Stimulated activated CD8-positive, alpha-beta memory T cell treated with anti-CD3 and anti-CD28 coated beads, Interleukin-15, amount 100 ng/mL, for 4 hours (primary cell): ENCODE measurements around the gene PAM16.
"Not testable (repeated sequence)": the region's sequence is repeated elsewhere in the genome, so short reads cannot be mapped to it uniquely, and the experiment has no call there.

Experiments used
- DNase-seq, 2 donors: peaks; one replicate each; pipeline ENCODE4 v3.0.0-alpha.2; 2020; ENCODE audit warnings: low read depth in 2 of 2

The PAM16 gene

DNA sequence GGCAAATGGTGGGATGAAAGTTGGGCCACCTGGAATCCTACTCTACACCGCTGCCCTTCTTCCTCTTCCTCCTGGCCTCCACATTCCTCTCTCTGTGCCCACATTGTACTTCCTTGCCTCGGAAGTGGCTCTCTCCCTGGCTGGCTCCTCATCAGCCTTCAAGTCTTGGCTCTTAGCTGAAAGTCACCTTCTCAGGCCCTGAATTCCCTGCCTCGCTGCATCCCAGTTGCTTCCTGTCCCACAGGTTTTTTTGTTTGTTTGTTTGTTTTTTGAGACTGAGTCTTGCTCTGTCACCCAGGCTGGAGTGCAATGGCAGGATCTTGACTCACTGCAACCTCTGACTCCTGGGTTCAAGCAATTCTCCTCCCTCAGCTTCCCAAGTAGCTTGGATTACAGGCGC lies 2.6 kb upstream of the PAM16 start:
- no peak for DNase-seq

DNA sequence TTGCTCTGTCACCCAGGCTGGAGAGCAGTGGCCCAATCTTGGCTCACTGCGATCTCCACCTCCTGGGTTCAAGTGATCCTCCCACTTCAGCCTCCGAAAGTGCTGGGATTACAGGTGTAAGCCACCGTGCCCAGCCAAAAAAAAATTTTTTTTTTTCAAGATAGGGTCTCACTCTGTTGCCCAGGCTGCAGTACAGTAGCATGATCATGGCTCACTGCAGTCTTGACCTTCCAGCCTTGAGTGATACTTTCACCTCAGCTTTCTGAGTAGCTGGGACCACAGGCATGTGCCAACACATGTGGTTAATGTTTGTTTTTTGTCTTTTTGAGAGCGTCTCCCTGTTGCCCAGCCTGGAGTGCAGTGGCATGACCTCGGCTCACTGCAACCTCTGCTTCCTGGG lies 1.7 kb upstream of the PAM16 start:
- DNase-seq, result no peak

- DNase-seq, result no peak
Observed at GRCh38 chr16:4351880-4352279, 759 bp upstream of the PAM16 start.

DNA sequence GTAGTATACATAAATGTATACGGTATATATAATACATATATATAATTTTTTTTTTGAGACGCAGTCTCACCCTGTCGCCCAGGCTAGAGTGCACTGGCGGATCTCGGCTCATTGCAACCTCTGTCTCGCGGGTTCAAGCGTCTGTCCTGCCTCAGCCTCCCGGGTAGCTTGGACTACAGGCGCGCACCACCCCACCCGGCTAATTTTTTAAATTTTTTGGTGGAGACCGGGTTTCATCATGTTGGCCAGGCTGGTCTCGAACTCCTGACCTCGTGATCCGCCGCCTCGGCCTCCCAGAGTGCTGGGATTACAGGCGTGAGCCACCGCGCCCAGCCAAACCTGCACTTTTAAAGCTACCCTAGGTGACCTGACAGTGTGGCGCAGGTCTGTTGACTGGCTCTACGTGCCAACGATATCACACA lies 745 bp downstream of the PAM16 start:
- no peak for DNase-seq

- DNase-seq, result no peak
Observed at GRCh38 chr16:4349332-4349731, 1.8 kb downstream of the PAM16 start.

DNA sequence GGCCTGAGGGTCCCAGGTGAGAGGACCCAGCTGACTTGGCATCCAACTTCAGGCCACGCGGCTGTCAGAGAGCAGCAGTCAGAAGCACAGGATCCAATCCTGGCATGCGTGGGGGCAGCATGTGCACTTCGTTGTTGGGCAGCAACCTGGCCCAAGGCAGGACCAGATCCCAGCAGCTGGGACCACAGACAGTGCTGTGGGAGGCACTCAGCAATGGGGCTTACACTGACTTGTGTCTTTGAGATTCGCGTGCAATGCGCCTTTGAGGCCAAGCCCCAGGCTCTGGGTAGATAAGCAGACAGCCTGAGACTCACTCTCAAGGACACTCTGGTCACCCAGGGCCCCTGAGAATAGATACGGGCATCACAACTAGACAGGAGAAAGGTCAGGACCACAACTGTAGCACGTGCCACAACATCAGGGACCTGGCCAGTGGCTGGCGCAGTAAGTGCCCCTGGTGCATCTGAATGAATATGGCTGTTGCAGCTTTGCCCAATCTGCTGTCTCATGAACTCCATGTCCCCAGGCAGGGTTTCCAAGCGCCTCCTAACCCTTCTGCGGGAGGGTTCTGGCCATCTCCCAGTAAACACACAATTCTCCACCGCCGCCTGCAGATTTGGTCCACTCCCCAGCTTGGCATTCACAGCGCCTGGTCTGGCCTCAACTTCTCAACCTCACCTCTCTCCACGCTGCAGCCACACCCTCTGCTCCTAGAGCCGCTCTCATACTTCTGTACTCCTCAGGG lies 3.2 kb downstream of the PAM16 start:
- no peak for DNase-seq

DNA sequence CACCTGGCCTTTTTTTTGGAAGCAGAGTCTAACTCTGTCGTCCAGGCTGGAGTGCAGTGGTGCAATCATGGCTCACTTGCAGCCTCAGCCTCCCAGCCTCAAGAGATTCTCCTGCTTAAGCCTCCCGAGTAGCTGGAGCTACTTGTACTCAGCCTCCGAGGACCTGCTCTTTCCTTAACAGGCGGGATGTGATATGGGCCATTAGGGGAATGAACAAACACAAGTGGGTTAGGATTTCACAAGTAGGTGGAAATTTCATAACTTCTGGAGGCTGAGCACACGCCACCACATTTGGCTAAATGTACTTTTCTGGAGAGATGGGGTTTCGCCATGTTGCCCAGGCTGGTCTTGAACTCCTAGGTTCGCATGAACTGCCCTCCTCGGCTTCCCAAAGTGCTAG lies 4.1 kb downstream of the PAM16 start:
- no peak for DNase-seq

GRCh38 chr16:4345836-4346781 lies 5.0 kb downstream of the PAM16 start:
- DNase-seq, result no peak

GRCh38 chr16:4344983-4345835 lies 5.9 kb downstream of the PAM16 start:
- DNase-seq, result no peak

DNA sequence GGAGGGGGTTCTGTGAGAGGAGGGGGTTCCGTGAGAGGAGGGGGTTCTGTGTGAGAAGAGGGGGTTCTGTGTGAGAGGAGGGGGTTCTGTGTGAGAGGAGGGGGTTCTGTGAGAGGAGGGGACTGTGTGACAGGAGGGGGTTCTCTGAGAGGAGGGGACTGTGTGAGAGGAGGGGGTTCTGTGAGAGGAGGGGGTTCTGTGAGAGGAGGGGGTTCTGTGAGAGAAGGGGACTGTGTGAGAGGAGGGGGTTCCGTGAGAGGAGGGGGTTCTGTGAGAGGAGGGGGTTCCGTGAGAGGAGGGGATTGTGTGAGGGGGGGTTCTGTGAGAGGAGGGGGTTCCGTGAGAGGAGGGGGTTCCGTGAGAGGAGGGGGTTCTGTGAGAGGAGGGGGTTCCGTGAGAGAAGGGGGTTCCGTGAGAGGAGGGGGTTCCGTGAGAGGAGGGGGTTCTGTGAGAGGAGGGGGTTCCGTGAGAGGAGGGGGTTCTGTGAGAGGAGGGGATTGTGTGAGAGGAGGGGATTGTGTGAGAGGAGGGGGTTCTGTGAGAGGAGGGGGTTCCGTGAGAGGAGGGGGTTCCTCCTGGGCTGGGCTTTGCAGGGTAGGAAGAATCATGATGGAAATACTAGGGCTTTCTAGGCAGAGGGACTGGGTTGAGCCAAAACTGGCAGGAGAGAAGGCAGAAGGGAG lies 6.7 kb downstream of the PAM16 start:
- not testable (repeated sequence) for DNase-seq

DNA sequence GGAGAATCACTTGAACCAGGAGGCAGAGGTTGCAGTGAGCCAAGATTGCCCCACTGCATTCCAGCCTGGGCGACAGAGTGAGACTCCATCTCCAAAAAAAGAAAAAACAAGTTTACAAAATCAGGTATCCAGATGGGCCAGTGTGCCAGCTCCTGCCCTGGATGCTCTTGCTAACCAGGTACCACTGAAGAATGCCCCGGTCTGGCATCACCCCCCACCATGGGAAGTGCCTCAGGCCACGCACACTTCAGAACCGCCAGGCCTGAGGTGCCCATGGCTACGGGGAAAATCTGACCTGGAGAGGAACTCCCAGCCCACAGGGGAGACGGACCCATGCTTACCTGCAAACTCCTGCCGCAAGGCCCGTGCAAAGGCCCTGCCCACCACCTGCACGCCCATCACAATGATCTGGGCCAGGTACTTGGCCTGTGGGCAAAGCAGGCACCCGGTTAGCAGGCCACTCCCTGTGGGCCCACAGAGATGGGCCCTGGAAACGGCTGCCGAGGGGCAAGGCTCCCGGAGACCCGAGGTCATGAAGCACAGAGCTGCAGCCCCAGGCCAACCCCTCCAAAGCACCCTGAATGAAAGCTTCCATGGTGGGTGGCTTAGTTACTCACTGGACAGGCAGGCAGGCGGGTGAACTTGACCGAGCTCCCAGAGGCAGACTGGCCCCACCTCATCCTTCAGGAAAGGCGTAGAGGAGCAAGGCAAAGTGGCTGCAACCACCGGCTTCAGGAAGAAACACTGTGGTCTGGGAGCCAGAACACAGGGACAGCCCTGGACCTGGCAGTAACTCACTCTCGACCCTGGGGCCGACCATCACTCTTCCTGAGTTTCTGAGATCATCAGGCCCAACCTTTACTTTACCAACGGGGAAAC lies 8.0 kb downstream of the PAM16 start:
- no peak for DNase-seq

- DNase-seq, result no peak
Observed at GRCh38 chr16:4341250-4341649, 9.9 kb downstream of the PAM16 start.

DNA sequence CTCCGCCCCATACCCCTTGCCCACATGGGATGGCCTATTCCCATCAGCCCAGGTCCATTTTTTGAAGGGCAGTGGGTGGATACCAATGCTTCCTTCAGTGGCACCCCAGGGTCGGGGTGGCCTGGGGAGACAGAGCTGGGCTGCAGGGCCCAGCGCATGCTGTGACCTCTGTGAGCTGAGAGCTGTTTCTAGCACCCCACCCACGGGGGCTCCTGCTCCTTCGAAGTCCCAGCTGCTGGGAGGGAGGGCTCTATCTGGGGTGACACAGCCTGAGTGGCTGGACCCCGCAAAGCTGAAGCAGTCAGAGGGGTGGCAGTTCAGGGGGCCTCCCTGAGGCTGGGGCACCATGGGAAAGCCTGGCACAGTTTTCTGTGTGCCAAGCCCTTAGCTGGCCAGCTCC lies 10.7 kb downstream of the PAM16 start:
- DNase-seq, result no peak

DNA sequence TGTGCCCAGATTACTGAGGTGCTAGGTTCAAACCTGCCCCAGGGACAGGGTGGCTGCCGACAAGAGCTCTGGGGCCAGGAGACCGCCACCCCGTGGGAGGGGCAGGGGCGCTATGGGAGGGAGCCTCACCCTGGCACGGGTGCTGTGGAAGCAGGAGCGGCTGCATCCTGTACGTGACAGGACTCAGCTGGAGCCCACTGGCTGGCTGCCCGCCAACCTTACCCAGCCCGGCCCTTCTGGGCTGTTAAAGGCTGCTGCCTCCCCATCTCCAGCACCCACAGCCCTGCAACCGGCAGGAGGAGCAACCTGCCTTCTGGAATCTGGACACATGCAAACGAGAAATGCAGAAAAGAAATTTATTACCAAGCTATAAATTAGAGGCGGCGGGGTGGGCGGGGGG lies 11.2 kb downstream of the PAM16 start:
- no peak for DNase-seq

DNA sequence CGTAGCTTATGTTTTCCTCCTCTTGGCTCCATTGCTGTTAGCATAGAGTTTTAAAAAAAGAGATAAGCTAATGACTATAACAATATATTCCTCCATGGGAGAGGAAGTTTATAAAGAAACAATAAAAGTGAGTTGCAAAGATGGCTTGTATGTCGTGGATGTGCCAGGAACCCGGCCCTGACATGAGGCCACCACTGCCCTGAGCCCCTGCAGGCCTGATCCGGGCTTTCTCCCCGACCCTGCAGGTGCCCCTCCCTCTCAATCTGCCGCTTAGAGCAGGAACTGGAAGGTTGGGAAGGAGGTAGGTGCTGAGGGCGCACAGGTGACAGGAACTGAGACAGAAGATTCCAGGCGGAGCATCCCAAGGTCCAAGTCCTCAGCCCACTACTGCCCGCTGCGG lies 11.7 kb downstream of the PAM16 start:
- no peak for DNase-seq

DNA sequence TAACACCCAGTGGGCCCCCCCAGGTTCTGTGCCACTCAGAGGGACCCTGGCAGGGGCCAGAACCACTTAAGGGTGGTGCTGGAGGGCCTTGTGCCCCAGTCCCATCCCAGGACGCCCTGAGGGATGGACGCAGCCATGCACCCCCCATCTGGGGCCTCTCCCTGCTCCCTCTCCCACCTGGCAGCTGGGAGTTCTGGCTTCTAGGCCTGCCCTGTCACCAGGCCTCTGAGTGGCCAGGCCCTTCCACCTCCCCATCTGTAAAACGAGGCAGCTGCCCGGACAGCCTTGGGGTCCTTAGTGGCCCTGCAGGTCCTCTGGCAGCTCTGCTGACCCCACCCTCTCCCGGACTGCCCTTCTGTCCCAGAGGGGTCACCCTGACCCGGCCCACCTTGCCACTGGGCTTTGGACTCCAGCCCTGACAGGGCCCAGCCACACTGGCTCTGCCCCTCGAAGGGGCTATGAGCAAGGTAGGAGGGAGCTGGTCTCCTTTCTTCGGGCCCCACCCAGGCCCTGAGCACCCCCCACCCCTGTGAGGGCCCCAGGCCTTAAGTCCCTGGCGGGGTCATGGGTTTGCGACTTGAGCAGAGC lies 12.3 kb downstream of the PAM16 start:
- no peak for DNase-seq

DNA sequence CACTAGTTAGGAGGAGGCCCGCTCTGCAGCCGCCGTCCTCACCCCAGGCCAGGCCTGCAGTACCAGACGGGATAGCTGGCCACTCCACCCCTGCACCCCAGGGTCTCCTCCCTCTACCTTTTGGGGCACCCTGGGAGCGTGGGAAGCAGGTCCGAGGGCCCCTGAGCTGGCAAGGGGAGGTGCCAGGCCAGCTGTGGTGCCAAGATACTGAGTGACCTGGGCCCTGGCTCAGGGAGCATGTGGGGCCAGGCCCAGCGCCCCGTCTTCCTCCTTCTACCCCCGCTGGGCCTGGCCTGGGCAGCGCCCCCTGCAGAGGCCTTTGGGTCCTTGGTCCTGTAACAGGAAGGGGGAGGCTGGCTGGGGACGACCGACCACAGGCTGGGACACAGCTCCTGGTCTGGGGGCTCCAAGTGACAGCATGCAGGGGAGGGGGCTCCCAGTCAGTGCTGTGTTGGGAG lies 13.0 kb downstream of the PAM16 start:
- no peak for DNase-seq

GRCh38 chr16:4337540-4338088 lies 13.5 kb downstream of the PAM16 start:
- no peak for DNase-seq

- no peak for DNase-seq
Observed at GRCh38 chr16:4336701-4337539, 14.2 kb downstream of the PAM16 start.
